Erythroblast (primary cell): Measurements from ENCODE around the gene RPL36.

ENCODE experiments used
- GATA1 ChIP-seq: IDR thresholded peaks from 2 replicates; pipeline ENCODE4 v1.6.1; 2011; ENCODE audit warnings: low read depth, mild to moderate bottlenecking, control low read depth, low read length, moderate library complexity
- POLR2A ChIP-seq: IDR thresholded peaks from 2 replicates; pipeline ENCODE4 v1.6.1; 2011; ENCODE audit warnings: mild to moderate bottlenecking, low read length

- no peak for TF ChIP-seq POLR2A
- TF ChIP-seq GATA1: no peak
Measured at GRCh38 chr19:5711025-5711424, 20.9 kb downstream of the RPL36 start.
